ENCODE data around the gene ENOX1. TPM values are rescaled to one million over a fixed set of nuclear protein-coding genes. Genes with fewer than 3 reads are reported as not detected.
"Not testable (repeated sequence)": the region's sequence is repeated elsewhere in the genome, so short reads cannot be mapped to it uniquely, and the experiment has no call there.

Gene ENOX1
- total and polyA plus RNA-seq, 2 donors: 4.0 to 5.7 TPM

DNA sequence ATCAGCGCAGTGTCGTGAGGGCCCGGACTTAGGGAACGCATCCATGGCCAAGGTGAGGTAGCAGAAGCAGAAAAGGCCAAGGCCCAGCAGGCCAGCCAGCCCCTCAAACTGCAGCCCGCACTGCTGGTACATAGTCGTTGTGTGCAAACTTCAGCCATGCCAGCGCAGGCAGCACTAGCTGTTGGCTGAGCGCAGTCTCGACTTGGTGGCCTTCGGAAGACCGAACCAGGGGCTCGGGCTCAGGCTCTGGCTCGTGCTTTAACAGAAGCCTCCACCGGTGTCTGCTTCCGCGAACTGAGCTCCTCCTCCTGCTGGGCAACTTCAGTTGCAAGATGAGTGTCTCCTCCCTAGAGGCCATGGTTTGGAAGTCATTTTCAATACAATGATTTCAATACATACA lies 605.9 kb downstream of the ENOX1 start:
- DNase-seq (ENCODE audit: low read depth in 6 of 9, low spot score in 9 of 9): no peak
- no peak overlapping the region for H3K4me3 ChIP-seq (ENCODE audit: low read length in 2 of 2)
- no peaks in the 10 kb centered on the region for H3K27me3 ChIP-seq (ENCODE audit: control insufficient read depth in 2 of 2, insufficient read depth in 1 of 2, low read length in 1 of 2)
- WGBS: 91% methylated on average over 16 of the region's 16 CpGs
- H3K27ac ChIP-seq (ENCODE audit: low read depth in 1 of 2, low read length in 1 of 2): no peak overlapping the region
- H3K9me3 ChIP-seq (ENCODE audit: control insufficient read depth in 2 of 2, insufficient read depth in 1 of 2, low read length in 1 of 2): peaks cover 0 to 5% of the 10 kb centered on the region in 2 donors
- no peaks in the 10 kb centered on the region for H3K4me1 ChIP-seq (ENCODE audit: control insufficient read depth in 2 of 2, insufficient read depth in 2 of 2, low read length in 2 of 2)
- no peaks in the 10 kb centered on the region for H3K36me3 ChIP-seq (ENCODE audit: control insufficient read depth in 2 of 2, insufficient read depth in 2 of 2, low read length in 1 of 2)

DNA sequence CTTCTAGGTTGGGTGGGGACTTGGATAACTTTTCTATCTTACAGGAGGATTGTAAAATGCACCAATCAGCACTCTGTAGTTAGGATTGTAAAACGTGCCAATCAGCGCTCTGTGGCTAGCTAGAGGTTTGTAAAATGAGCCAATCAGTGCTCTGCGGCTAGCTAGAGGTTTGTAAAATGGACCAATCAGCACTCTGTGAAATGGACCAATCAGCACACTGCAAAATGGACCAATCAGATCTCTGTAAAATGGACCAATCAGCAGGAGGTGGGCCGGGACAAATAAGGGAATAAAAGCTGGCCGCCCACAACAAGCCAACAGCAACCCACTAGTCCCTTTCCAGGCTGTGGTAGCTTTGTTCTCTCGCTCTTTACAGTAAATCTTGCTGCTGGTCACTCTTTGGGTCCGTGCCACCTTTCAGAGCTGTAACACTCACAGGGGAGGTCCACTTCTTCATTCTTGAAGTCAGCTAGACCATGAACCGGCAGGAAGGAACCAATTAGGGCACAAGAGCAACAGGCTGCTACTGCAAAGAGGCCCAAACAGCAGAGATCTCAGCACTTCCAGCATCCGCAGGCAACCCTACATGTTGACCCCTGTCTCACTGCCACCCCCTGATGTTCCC lies 606.6 kb downstream of the ENOX1 start:
- peaks cover 0 to 5% of the 10 kb centered on the region in 2 donors for H3K9me3 ChIP-seq (ENCODE audit: control insufficient read depth in 2 of 2, insufficient read depth in 1 of 2, low read length in 1 of 2)
- H3K4me3 ChIP-seq (ENCODE audit: low read length in 2 of 2): no peak overlapping the region
- H3K4me1 ChIP-seq (ENCODE audit: control insufficient read depth in 2 of 2, insufficient read depth in 2 of 2, low read length in 2 of 2): no peaks in the 10 kb centered on the region
- DNase-seq (ENCODE audit: low read depth in 6 of 9, low spot score in 9 of 9): no peak
- no peaks in the 10 kb centered on the region for H3K27me3 ChIP-seq (ENCODE audit: control insufficient read depth in 2 of 2, insufficient read depth in 1 of 2, low read length in 1 of 2)
- H3K36me3 ChIP-seq (ENCODE audit: control insufficient read depth in 2 of 2, insufficient read depth in 2 of 2, low read length in 1 of 2): no peaks in the 10 kb centered on the region
- whole genome bisulfite sequencing: 96% methylated on average over 9 of the region's 9 CpGs
- no peak overlapping the region for H3K27ac ChIP-seq (ENCODE audit: low read depth in 1 of 2, low read length in 1 of 2)

DNA sequence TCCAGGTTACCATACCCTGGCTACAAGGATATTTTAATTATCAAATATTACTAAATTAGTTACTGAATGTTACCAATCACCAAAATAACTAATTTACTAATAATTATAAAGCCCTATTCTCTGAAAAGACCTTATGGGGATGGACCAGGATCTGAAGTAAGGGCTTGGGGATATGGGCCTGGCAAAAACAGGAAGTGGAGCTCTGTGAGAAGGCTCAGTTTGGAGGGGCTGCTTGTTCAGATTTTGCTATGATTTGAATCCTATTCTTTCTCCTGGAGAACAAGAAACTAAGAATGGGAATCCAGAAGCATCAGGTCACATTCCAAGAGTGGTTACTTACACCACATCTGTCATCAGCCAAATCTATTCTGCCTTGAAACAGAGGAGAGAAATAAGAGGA lies 615.3 kb downstream of the ENOX1 start:
- no peaks in the 10 kb centered on the region for H3K36me3 ChIP-seq (ENCODE audit: control insufficient read depth in 2 of 2, insufficient read depth in 2 of 2, low read length in 1 of 2)
- DNase-seq (ENCODE audit: low read depth in 6 of 9, low spot score in 9 of 9): no peak
- no peaks in the 10 kb centered on the region for H3K4me1 ChIP-seq (ENCODE audit: control insufficient read depth in 2 of 2, insufficient read depth in 2 of 2, low read length in 2 of 2)
- no peaks in the 10 kb centered on the region for H3K9me3 ChIP-seq (ENCODE audit: control insufficient read depth in 2 of 2, insufficient read depth in 1 of 2, low read length in 1 of 2)
- no peaks in the 10 kb centered on the region for H3K27me3 ChIP-seq (ENCODE audit: control insufficient read depth in 2 of 2, insufficient read depth in 1 of 2, low read length in 1 of 2)
- H3K27ac ChIP-seq (ENCODE audit: low read depth in 1 of 2, low read length in 1 of 2): no peak overlapping the region
- no peak overlapping the region for H3K4me3 ChIP-seq (ENCODE audit: low read length in 2 of 2)

DNA sequence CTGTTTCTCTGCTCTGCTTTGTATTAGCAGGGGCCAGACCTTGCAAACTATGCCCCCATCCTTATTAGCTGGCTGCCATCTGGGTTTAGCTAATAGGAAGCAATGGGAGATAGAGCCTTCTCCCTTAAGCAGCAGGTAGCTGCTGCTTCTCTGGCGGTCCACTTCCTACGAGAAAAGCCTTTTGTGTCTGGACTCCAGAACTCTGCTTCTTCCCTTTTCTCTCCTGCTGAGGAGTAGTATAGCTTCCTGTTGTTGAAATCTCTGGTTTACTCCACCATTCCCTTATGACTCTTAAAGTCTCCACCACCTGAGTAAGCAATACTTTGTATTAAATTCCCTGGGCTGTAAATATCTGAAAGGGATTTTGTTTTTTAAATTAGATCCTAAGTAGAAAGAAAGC lies 616.3 kb downstream of the ENOX1 start:
- H3K4me3 ChIP-seq (ENCODE audit: low read length in 2 of 2): no peak overlapping the region
- no peak for DNase-seq (ENCODE audit: low read depth in 6 of 9, low spot score in 9 of 9)
- H3K27me3 ChIP-seq (ENCODE audit: control insufficient read depth in 2 of 2, insufficient read depth in 1 of 2, low read length in 1 of 2): no peaks in the 10 kb centered on the region
- no peaks in the 10 kb centered on the region for H3K9me3 ChIP-seq (ENCODE audit: control insufficient read depth in 2 of 2, insufficient read depth in 1 of 2, low read length in 1 of 2)
- H3K36me3 ChIP-seq (ENCODE audit: control insufficient read depth in 2 of 2, insufficient read depth in 2 of 2, low read length in 1 of 2): no peaks in the 10 kb centered on the region
- WGBS: 48% methylated on average over 2 of the region's 2 CpGs
- H3K4me1 ChIP-seq (ENCODE audit: control insufficient read depth in 2 of 2, insufficient read depth in 2 of 2, low read length in 2 of 2): no peaks in the 10 kb centered on the region
- no peak overlapping the region for H3K27ac ChIP-seq (ENCODE audit: low read depth in 1 of 2, low read length in 1 of 2)

DNA sequence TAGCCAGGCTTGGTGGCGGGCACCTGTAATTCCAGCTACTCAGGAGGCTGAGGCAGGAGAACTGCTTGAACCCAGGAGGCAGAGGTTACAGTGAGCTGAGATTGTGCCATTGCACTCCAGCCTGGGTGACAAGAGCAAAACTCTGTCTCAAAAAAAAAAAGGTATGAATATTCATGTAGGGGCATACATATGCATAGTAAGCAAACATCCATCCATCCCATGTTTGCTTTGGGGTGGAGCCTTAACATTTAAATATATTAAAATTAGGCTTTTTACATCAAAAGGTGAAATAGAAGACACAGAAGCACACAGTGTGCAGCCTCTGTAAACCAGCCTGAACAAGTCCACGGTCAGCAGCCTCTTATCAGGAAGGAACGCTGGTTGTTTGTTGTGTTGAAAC lies 618.3 kb downstream of the ENOX1 start:
- H3K27me3 ChIP-seq (ENCODE audit: control insufficient read depth in 2 of 2, insufficient read depth in 1 of 2, low read length in 1 of 2); H3K4me1 ChIP-seq (ENCODE audit: control insufficient read depth in 2 of 2, insufficient read depth in 2 of 2, low read length in 2 of 2); H3K9me3 ChIP-seq (ENCODE audit: control insufficient read depth in 2 of 2, insufficient read depth in 1 of 2, low read length in 1 of 2); DNase-seq (ENCODE audit: low read depth in 6 of 9, low spot score in 9 of 9); H3K4me3 ChIP-seq (ENCODE audit: low read length in 2 of 2); H3K36me3 ChIP-seq (ENCODE audit: control insufficient read depth in 2 of 2, insufficient read depth in 2 of 2, low read length in 1 of 2); H3K27ac ChIP-seq (ENCODE audit: low read depth in 1 of 2, low read length in 1 of 2): not testable (repeated sequence)
- 96% methylated on average over 3 of the region's 3 CpGs for WGBS

DNA sequence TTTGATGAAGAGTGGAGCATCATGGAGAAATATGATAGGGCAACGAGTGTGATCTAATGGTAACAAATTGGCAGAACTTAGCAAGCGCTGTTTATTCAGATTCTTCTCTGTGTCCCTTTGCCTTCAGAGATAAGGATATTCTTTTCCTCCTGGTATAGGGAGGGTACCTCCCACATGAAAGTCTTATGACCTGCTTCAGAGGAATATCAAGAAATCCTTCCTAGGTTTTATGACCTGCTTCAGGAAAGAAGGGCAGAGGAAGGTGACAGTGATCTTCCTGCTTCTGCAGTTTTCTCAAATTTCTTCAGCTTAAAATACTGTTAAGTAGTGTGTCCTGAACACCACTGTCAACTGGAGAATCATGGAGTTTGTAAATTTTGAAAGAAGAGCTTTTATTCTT lies 619.0 kb downstream of the ENOX1 start:
- Histone ChIP-seq H3K27ac (ENCODE audit: low read depth in 1 of 2, low read length in 1 of 2) (no peak overlapping the region), H3K4me1 (ENCODE audit: control insufficient read depth in 2 of 2, insufficient read depth in 2 of 2, low read length in 2 of 2) (no peaks in the 10 kb centered on the region), H3K27me3 (ENCODE audit: control insufficient read depth in 2 of 2, insufficient read depth in 1 of 2, low read length in 1 of 2) (no peaks in the 10 kb centered on the region), H3K9me3 (ENCODE audit: control insufficient read depth in 2 of 2, insufficient read depth in 1 of 2, low read length in 1 of 2) (no peaks in the 10 kb centered on the region), H3K4me3 (ENCODE audit: low read length in 2 of 2) (no peak overlapping the region), H3K36me3 (ENCODE audit: control insufficient read depth in 2 of 2, insufficient read depth in 2 of 2, low read length in 1 of 2) (no peaks in the 10 kb centered on the region)
- WGBS: 95% methylated on average over 2 of the region's 2 CpGs
- DNase-seq (ENCODE audit: low read depth in 6 of 9, low spot score in 9 of 9): no peak

DNA sequence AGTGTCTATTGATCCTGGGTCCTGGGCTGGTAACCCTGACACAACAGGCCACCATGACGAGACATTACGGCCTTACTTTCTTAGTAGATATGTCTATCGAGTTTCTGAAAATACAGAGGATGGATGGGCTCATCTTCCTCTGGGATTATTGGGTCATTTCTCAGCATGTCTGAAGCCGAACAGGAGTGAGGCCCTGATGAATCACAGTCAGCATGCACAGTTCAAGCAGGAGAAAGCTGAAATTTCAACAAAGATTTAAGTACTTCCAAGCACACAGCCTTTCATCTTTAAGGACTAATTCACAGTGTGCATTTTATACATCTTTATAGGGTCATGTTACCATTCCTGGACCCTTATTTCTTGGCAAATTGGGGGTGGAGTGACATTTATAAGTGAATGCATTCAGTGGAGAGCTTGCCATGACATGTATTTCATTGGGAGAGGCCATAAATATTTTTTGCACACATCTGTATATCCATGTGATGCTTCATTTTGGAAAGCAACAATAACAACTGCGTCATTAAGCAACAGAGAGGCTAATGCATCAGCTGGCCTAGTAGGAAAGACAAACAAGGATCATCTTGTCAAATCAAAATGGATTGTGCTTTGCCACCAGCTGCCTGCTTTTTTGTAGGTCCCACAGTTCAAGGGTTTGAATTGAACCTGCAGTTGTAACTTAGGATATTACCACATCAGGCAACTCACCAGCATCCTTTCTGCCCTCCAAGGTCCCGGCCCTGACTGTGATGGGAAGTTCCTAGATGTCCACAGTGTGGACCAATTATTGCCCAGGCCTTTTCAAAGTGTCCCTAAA lies 619.9 kb downstream of the ENOX1 start:
- 96% methylated on average over 6 of the region's 6 CpGs for WGBS
- no peak overlapping the region for H3K4me3 ChIP-seq (ENCODE audit: low read length in 2 of 2)

More for the DNA sequence above, 619.9 kb downstream of the ENOX1 start:
- no peaks in the 10 kb centered on the region for H3K9me3 ChIP-seq (ENCODE audit: control insufficient read depth in 2 of 2, insufficient read depth in 1 of 2, low read length in 1 of 2)
- no peak overlapping the region for H3K27ac ChIP-seq (ENCODE audit: low read depth in 1 of 2, low read length in 1 of 2)
- no peaks in the 10 kb centered on the region for H3K27me3 ChIP-seq (ENCODE audit: control insufficient read depth in 2 of 2, insufficient read depth in 1 of 2, low read length in 1 of 2)
- no peaks in the 10 kb centered on the region for H3K4me1 ChIP-seq (ENCODE audit: control insufficient read depth in 2 of 2, insufficient read depth in 2 of 2, low read length in 2 of 2)
- DNase-seq (ENCODE audit: low read depth in 6 of 9, low spot score in 9 of 9): no peak
- H3K36me3 ChIP-seq (ENCODE audit: control insufficient read depth in 2 of 2, insufficient read depth in 2 of 2, low read length in 1 of 2): no peaks in the 10 kb centered on the region

Other genes starting within 250 kb of the ENOX1 start
- 5.6 TPM for gene CCDC122, start 92.8 kb upstream of the ENOX1 start, total RNA-seq
- 11.7 TPM for gene CCDC122, start 92.8 kb upstream of the ENOX1 start, polyA plus RNA-seq
- 5.8 TPM for gene LACC1, start 92.9 kb upstream of the ENOX1 start, total RNA-seq
- 10.3 TPM for gene LACC1, start 92.9 kb upstream of the ENOX1 start, polyA plus RNA-seq